ENCODE measurements around the gene MSTN. TPM values are rescaled to one million over a fixed set of nuclear protein-coding genes. Genes with fewer than 3 reads are reported as not detected.

Gene MSTN
- total RNA-seq, 1 experiment from 2014 or later: not detected

DNA sequence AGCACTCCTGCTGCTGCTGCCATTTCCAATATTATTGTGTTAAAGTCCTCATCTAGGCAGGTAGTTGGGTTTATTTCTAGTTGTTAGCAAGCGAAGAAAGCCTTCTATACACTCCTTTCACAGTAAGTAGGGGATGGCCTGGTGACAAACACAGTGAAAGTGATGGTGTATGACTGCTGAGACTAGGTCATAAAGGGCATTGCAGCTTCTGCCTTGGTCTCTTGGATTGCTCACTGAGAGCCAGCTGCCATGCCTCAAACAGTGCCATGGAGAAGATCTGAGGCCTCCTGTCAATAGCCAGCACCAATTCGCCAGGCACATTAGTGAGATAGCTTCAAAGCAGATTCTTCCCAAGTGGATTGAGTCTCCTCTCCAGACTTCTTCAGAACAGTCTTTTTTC is 27.6 kb upstream of the MSTN start:
- no peaks in the 10 kb centered on the region for H3K36me3 Mint-ChIP-seq (ENCODE audit: insufficient read depth in 1 of 3, low read depth in 3 of 3)
- H3K27ac Mint-ChIP-seq: no peak overlapping the region; a peak in 1 of 7 replicates
- H2BK20ac ChIP-seq (ENCODE audit: low read depth, low read length, poor library complexity, severe bottlenecking): no peak overlapping the region
- no peaks in the 10 kb centered on the region for H3K9me3 Mint-ChIP-seq
- H2AFZ ChIP-seq (ENCODE audit: low read length): no peak overlapping the region
- no peak overlapping the region for H4K91ac ChIP-seq (ENCODE audit: insufficient read length, low read depth, low read length)
- H3K18ac ChIP-seq (ENCODE audit: insufficient read length, low read depth, low read length): no peak overlapping the region
- H3K4ac ChIP-seq (ENCODE audit: low read depth, low read length): no peak overlapping the region
- H3K4me1 ChIP-seq (ENCODE audit: insufficient read depth, low read length): no peaks in the 10 kb centered on the region
- H2BK15ac ChIP-seq (ENCODE audit: low read depth, low read length): no peak overlapping the region
- no peak overlapping the region for H2BK12ac ChIP-seq (ENCODE audit: insufficient read length, low read depth, low read length)
- no peaks in the 10 kb centered on the region for H3K27me3 Mint-ChIP-seq (ENCODE audit: low read depth)
- H3K4me2 ChIP-seq (ENCODE audit: insufficient read depth, insufficient read length, low read length): no peak overlapping the region
- no peak overlapping the region for H3K9ac ChIP-seq (ENCODE audit: extremely low read depth, insufficient read length, low read length)
- no peak overlapping the region for H2BK120ac ChIP-seq (ENCODE audit: low read depth, low read length, poor library complexity, severe bottlenecking)
- H3K14ac ChIP-seq (ENCODE audit: insufficient read depth, low read length): 0 out of 2 replicates have a peak overlapping the region, but pooled peaks have one; percentile 46
- H3K56ac ChIP-seq (ENCODE audit: insufficient read length, low read depth, low read length): no peak overlapping the region
- no peak overlapping the region for H3K4me3 Mint-ChIP-seq
- H4K8ac ChIP-seq (replicated peaks; ENCODE audit: insufficient read length, low read depth, low read length): no peak overlapping the region
- no peak overlapping the region for H2BK5ac ChIP-seq (ENCODE audit: insufficient read length, low read length)
- H3K23me2 ChIP-seq (ENCODE audit: insufficient read length, low read depth, low read length, poor library complexity, severe bottlenecking): no peaks in the 10 kb centered on the region
- no peaks in the 10 kb centered on the region for H3K79me1 ChIP-seq (ENCODE audit: insufficient read depth, low read depth, low read length, poor library complexity, severe bottlenecking)
- no peak overlapping the region for H3K27ac ChIP-seq (ENCODE audit: insufficient read length, low read depth, low read length)
- H2AK5ac ChIP-seq (ENCODE audit: insufficient read length, low read length): no peak overlapping the region
- no peak overlapping the region for H3K23ac ChIP-seq (ENCODE audit: insufficient read length, low read depth, low read length)
- TF ChIP-seq CTCF (conservative IDR thresholded peaks at IDR 0.05): no peak
- peaks cover 0 to 3% of the 10 kb centered on the region in 2 experiments; a peak in 1 of 4 replicates for H3K4me1 Mint-ChIP-seq
- no peaks in the 10 kb centered on the region for H3K79me2 ChIP-seq (ENCODE audit: insufficient read depth, low read length)
- H4K5ac ChIP-seq (ENCODE audit: insufficient read length, low read depth, low read length): no peak overlapping the region
- no CpG with 5 or more reads among the region's 2 CpGs for WGBS (ENCODE audit: extremely low coverage, insufficient read length, low lambda C conversion rate)
- H3T11ph ChIP-seq (ENCODE audit: low read length): no peak overlapping the region
- no peaks in the 10 kb centered on the region for H3K27me3 ChIP-seq (ENCODE audit: insufficient read depth, low read length)
- no peak for DNase-seq
- H4K20me1 ChIP-seq (ENCODE audit: control insufficient read depth, insufficient read depth, insufficient read length): no peaks in the 10 kb centered on the region
- H3K9me3 ChIP-seq (ENCODE audit: control insufficient read depth, low read depth, low read length): no peaks in the 10 kb centered on the region
